H9 (cell line): ENCODE measurements around the gene HSD17B13. TPM values are rescaled to one million over a fixed set of nuclear protein-coding genes. Genes with fewer than 3 reads are reported as not detected.

Source experiments
- DNase-seq: peaks from one replicate; pipeline ENCODE4 v3.0.0-alpha.2; 2017
- H2AFZ ChIP-seq: one replicate; pipeline ENCODE4 v1.6.1; 2013; ENCODE audit warnings: mild to moderate bottlenecking, low read length, control low read depth, moderate library complexity
- H2AK5ac ChIP-seq: 2 replicates; pipeline ENCODE4 v1.6.1; 2013; ENCODE audit warnings: low read length, control low read depth, mixed read lengths; ENCODE audit not compliant: insufficient read length
- H2BK120ac ChIP-seq: one replicate; pipeline ENCODE4 v1.6.1; 2013; ENCODE audit warnings: low read depth, mild to moderate bottlenecking, low read length, control low read depth, inconsistent platforms; ENCODE audit not compliant: poor library complexity, severe bottlenecking
- H2BK12ac ChIP-seq: 2 replicates; pipeline ENCODE4 v1.6.1; 2013; ENCODE audit warnings: low read length, control low read depth, mixed read lengths, low read depth; ENCODE audit not compliant: insufficient read length
- H2BK15ac ChIP-seq: 2 replicates; pipeline ENCODE4 v1.6.1; 2013; ENCODE audit warnings: low read depth, low read length, control low read depth
- H2BK20ac ChIP-seq: one replicate; pipeline ENCODE4 v1.6.1; 2013; ENCODE audit warnings: low read depth, mild to moderate bottlenecking, low read length, control low read depth, inconsistent platforms; ENCODE audit not compliant: poor library complexity, severe bottlenecking
- H2BK5ac ChIP-seq: 2 replicates; pipeline ENCODE4 v1.6.1; 2013; ENCODE audit warnings: low read length, control low read depth, mixed read lengths; ENCODE audit not compliant: insufficient read length
- H3K14ac ChIP-seq: 2 replicates; pipeline ENCODE4 v1.6.1; 2013; ENCODE audit warnings: low read length, control low read depth; ENCODE audit not compliant: insufficient read depth
- H3K18ac ChIP-seq: 2 replicates; pipeline ENCODE4 v1.6.1; 2013; ENCODE audit warnings: low read depth, mild to moderate bottlenecking, mixed read lengths, low read length, control low read depth; ENCODE audit not compliant: insufficient read length
- H3K23ac ChIP-seq: 2 replicates; pipeline ENCODE4 v1.6.1; 2013; ENCODE audit warnings: low read length, control low read depth, mixed read lengths, low read depth; ENCODE audit not compliant: insufficient read length
- H3K23me2 ChIP-seq: 2 replicates; pipeline ENCODE4 v1.6.1; 2013; ENCODE audit warnings: low read depth, mild to moderate bottlenecking, mixed read lengths, low read length, control low read depth; ENCODE audit not compliant: insufficient read length, poor library complexity, severe bottlenecking
- H3K27ac ChIP-seq: 2 replicates; pipeline ENCODE4 v1.5.1; 2013; ENCODE audit warnings: low read length, control low read depth, mixed read lengths, low read depth; ENCODE audit not compliant: insufficient read length
- H3K27me3 ChIP-seq: 2 replicates; pipeline ENCODE4 v1.6.1; 2013; ENCODE audit warnings: low read length, control low read depth, inconsistent platforms; ENCODE audit not compliant: insufficient read depth
- H3K4ac ChIP-seq: 2 replicates; pipeline ENCODE4 v1.6.1; 2013; ENCODE audit warnings: low read depth, mild to moderate bottlenecking, control low read depth, inconsistent platforms, low read length, moderate library complexity
- H3K4me1 ChIP-seq: 2 replicates; pipeline ENCODE4 v1.6.1; 2013; ENCODE audit warnings: low read length, control low read depth, inconsistent platforms; ENCODE audit not compliant: insufficient read depth
- H3K4me2 ChIP-seq: 2 replicates; pipeline ENCODE4 v1.6.1; 2013; ENCODE audit warnings: low read length, control low read depth, mixed read lengths; ENCODE audit not compliant: insufficient read length, insufficient read depth
- H3K56ac ChIP-seq: 2 replicates; pipeline ENCODE4 v1.6.1; 2013; ENCODE audit warnings: low read depth, mild to moderate bottlenecking, mixed read lengths, low read length, control low read depth; ENCODE audit not compliant: insufficient read length
- H3K79me1 ChIP-seq: 2 replicates; pipeline ENCODE4 v1.6.1; 2013; ENCODE audit warnings: low read depth, mild to moderate bottlenecking, moderate library complexity, low read length, control low read depth, inconsistent platforms; ENCODE audit not compliant: insufficient read depth, poor library complexity, severe bottlenecking
- H3K79me2 ChIP-seq: 2 replicates; pipeline ENCODE4 v1.6.1; 2013; ENCODE audit warnings: low read length, control low read depth, inconsistent platforms; ENCODE audit not compliant: insufficient read depth
- H3K9ac ChIP-seq: 2 replicates; pipeline ENCODE4 v1.6.1; 2013; ENCODE audit warnings: low read length, control low read depth, mixed read lengths; ENCODE audit not compliant: insufficient read length; ENCODE audit errors: extremely low read depth
- H3K9me3 ChIP-seq: one replicate; pipeline ENCODE4 v1.6.1; 2013; ENCODE audit warnings: low read depth, low read length, inconsistent platforms; ENCODE audit not compliant: control insufficient read depth
- H3T11ph ChIP-seq: one replicate; pipeline ENCODE4 v1.6.1; 2013; ENCODE audit warnings: mild to moderate bottlenecking, low read length, control low read depth, inconsistent platforms
- H4K20me1 ChIP-seq: one replicate; pipeline ENCODE4 v1.6.1; 2013; ENCODE audit not compliant: control insufficient read depth, insufficient read length, insufficient read depth
- H4K5ac ChIP-seq: 2 replicates; pipeline ENCODE4 v1.6.1; 2013; ENCODE audit warnings: low read depth, mild to moderate bottlenecking, mixed read lengths, low read length, control low read depth; ENCODE audit not compliant: insufficient read length
- H4K8ac ChIP-seq: replicated peaks from 2 replicates; pipeline ENCODE4 v1.6.1; 2013; ENCODE audit warnings: low read length, control low read depth, mixed read lengths, low read depth; ENCODE audit not compliant: insufficient read length
- H4K91ac ChIP-seq: 2 replicates; pipeline ENCODE4 v1.6.1; 2013; ENCODE audit warnings: low read depth, mild to moderate bottlenecking, moderate library complexity, mixed read lengths, low read length, control low read depth; ENCODE audit not compliant: insufficient read length
- H3K27ac Mint-ChIP-seq, 3 experiments: 2 replicates in 2 of 3; 3 replicates in 1 of 3; pipeline ENCODE4 v1.8.0; 2020 to 2021; ENCODE audit warnings: mixed read lengths in 3 of 3, mild to moderate bottlenecking in 1 of 3, moderate library complexity in 1 of 3
- H3K27me3 Mint-ChIP-seq: 2 replicates; pipeline ENCODE4 v1.8.0; 2021; ENCODE audit warnings: low read depth, mild to moderate bottlenecking, moderate library complexity, mixed read lengths
- H3K36me3 Mint-ChIP-seq, 3 experiments: 2 replicates in 2 of 3; 3 replicates in 1 of 3; pipeline ENCODE4 v1.8.0; 2020 to 2021; ENCODE audit warnings: low read depth in 3 of 3, mixed read lengths in 3 of 3; ENCODE audit not compliant: insufficient read depth in 1 of 3
- H3K4me1 Mint-ChIP-seq, 2 experiments: 2 replicates each; pipeline ENCODE4 v1.8.0; 2020; ENCODE audit warnings: mixed read lengths in 2 of 2
- H3K4me3 Mint-ChIP-seq, 2 experiments: 2 replicates in 1 of 2; 3 replicates in 1 of 2; pipeline ENCODE4 v1.8.0; 2020 to 2021; ENCODE audit warnings: mild to moderate bottlenecking in 2 of 2, mixed read lengths in 2 of 2, moderate library complexity in 1 of 2
- H3K9me3 Mint-ChIP-seq, 2 experiments: 2 replicates in 1 of 2; 3 replicates in 1 of 2; pipeline ENCODE4 v1.8.0; 2020; ENCODE audit warnings: mild to moderate bottlenecking in 2 of 2, mixed read lengths in 2 of 2, moderate library complexity in 1 of 2
- CTCF ChIP-seq: fragments of 200-600 bp; sonication (generic); conservative IDR thresholded peaks from 3 replicates; pipeline ENCODE4 v1.8.0; 2021; ENCODE audit warnings: antibody characterized with exemption, mild to moderate bottlenecking
- WGBS: extraction: QIAGEN DNeasy Blood & Tissue Kit; methylation state at CpG from one replicate; pipeline ENCODE4 v1.1.7; 2013; ENCODE audit warnings: missing lambda C conversion rate, low lambda C conversion rate, mixed read lengths; ENCODE audit not compliant: insufficient read length; ENCODE audit errors: extremely low coverage; 5-methylcytosine and 5-hydroxymethylcytosine counted together
- total RNA-seq: library from RNA; stranded (reverse); gene quantifications from 2 replicates; pipeline ENCODE4 v1.2.1, GENCODE V29; 2021

The HSD17B13 gene
- total RNA-seq, 1 experiment from 2014 or later: not detected

- Histone ChIP-seq H4K20me1 (no peaks in the 10 kb centered on the region), H4K8ac (no peak overlapping the region), H3K14ac (no peak overlapping the region), H3K18ac (no peak overlapping the region), H3K4ac (no peak overlapping the region), H3K23ac (no peak overlapping the region), H3K79me1 (no peaks in the 10 kb centered on the region), H3K4me2 (no peak overlapping the region), H3K9me3 (no peaks in the 10 kb centered on the region), H3K9ac (no peak overlapping the region), H2BK120ac (no peak overlapping the region), H2BK15ac (no peak overlapping the region), H2BK5ac (no peak overlapping the region), H3T11ph (no peak overlapping the region), H2BK20ac (no peak overlapping the region), H4K91ac (no peak overlapping the region), H3K56ac (no peak overlapping the region), H4K5ac (no peak overlapping the region), H2AFZ (no peak overlapping the region), H3K79me2 (no peaks in the 10 kb centered on the region), H3K27ac (no peak overlapping the region), H3K23me2 (no peaks in the 10 kb centered on the region), H2AK5ac (no peak overlapping the region), H3K27me3 (no peaks in the 10 kb centered on the region), H2BK12ac (no peak overlapping the region), H3K4me1 (peaks cover 5% of the 10 kb centered on the region; the same call in 1 of the 2 replicates)
- Mint-ChIP-seq H3K4me3 (no peak overlapping the region), H3K27ac (no peak overlapping the region), H3K9me3 (no peaks in the 10 kb centered on the region; a peak in 1 of 5 replicates), H3K27me3 (no peaks in the 10 kb centered on the region), H3K4me1 (peaks cover 15 to 17% of the 10 kb centered on the region in 2 experiments), H3K36me3 (peaks cover 4 to 8% (median 8%) of the 10 kb centered on the region in 3 experiments; a peak in 5 of 7 replicates)
- no CpG with 5 or more reads among the region's 4 CpGs for WGBS
- DNase-seq: no peak
- TF ChIP-seq CTCF: no peak
Observed at GRCh38 chr4:87359258-87359657, 36.6 kb upstream of the HSD17B13 start.
